ENCODE measurements around the gene TTC28. TPM values are rescaled to one million over a fixed set of nuclear protein-coding genes. Genes with fewer than 3 reads are reported as not detected.

The TTC28 gene
- total RNA-seq, 6 experiments from 2014 or later, result 10.8 to 18.9 (median 13.6) TPM

GRCh38 chr22:28548406-28548805 is 131.2 kb downstream of the TTC28 start:
- peaks cover 31% of the 10 kb centered on the region for H3K4me1 Mint-ChIP-seq (ENCODE audit: low read depth)
- H3K36me3 Mint-ChIP-seq (ENCODE audit: low read depth), result peaks cover under 1% of the 10 kb centered on the region; the same call in 1 of the 2 replicates
- H3K4me3 Mint-ChIP-seq, result no peak overlapping the region
- DNase-seq, result no peak
- no peak for TF ChIP-seq CTCF (IDR thresholded peaks at IDR 0.05)
- H3K27ac Mint-ChIP-seq, result no peak overlapping the region; the same call in 1 of the 2 replicates
- no peaks in the 10 kb centered on the region for H3K9me3 Mint-ChIP-seq
- no peaks in the 10 kb centered on the region for H3K27me3 Mint-ChIP-seq (ENCODE audit: insufficient read depth)

GRCh38 chr22:28547132-28547842 is 132.4 kb downstream of the TTC28 start:
- Mint-ChIP-seq H3K4me1 (ENCODE audit: low read depth) (peaks cover 31% of the 10 kb centered on the region), H3K27ac (peak overlapping the region; percentile 2; the same call in 1 of the 2 replicates), H3K9me3 (peaks cover 6% of the 10 kb centered on the region), H3K36me3 (ENCODE audit: low read depth) (peaks cover 12% of the 10 kb centered on the region), H3K4me3 (0 out of 2 replicates have a peak overlapping the region, but pooled peaks have one; percentile 3), H3K27me3 (ENCODE audit: insufficient read depth) (no peaks in the 10 kb centered on the region)
- TF ChIP-seq CTCF (IDR thresholded peaks at IDR 0.05), result no peak
- DNase-seq, result peak; percentile 74

GRCh38 chr22:28544431-28544868 is 135.2 kb downstream of the TTC28 start:
- no peak for TF ChIP-seq CTCF (IDR thresholded peaks at IDR 0.05)
- H3K27me3 Mint-ChIP-seq (ENCODE audit: insufficient read depth), result no peaks in the 10 kb centered on the region
- DNase-seq, result peak; percentile 1
- peaks cover 14% of the 10 kb centered on the region for H3K36me3 Mint-ChIP-seq (ENCODE audit: low read depth)
- peaks cover 31% of the 10 kb centered on the region for H3K4me1 Mint-ChIP-seq (ENCODE audit: low read depth)
- H3K4me3 Mint-ChIP-seq, result no peak overlapping the region
- peaks cover 10% of the 10 kb centered on the region for H3K9me3 Mint-ChIP-seq
- H3K27ac Mint-ChIP-seq, result no peak overlapping the region

- TF ChIP-seq CTCF (IDR thresholded peaks at IDR 0.05), result no peak
- H3K4me1 Mint-ChIP-seq (ENCODE audit: low read depth), result peaks cover 25% of the 10 kb centered on the region
- DNase-seq, result no peak
- H3K4me3 Mint-ChIP-seq, result no peak overlapping the region
- peaks cover 14% of the 10 kb centered on the region for H3K36me3 Mint-ChIP-seq (ENCODE audit: low read depth)
- no peak overlapping the region for H3K27ac Mint-ChIP-seq
- peaks cover 10% of the 10 kb centered on the region for H3K9me3 Mint-ChIP-seq
- no peaks in the 10 kb centered on the region; the same call in 1 of the 2 replicates for H3K27me3 Mint-ChIP-seq (ENCODE audit: insufficient read depth)
These were observed 136.5 kb downstream of the TTC28 start for GRCh38 chr22:28542980-28543621.

GRCh38 chr22:28541137-28541536 is 138.5 kb downstream of the TTC28 start:
- no peak overlapping the region for H3K4me3 Mint-ChIP-seq
- no peak for DNase-seq
- H3K9me3 Mint-ChIP-seq, result peaks cover 10% of the 10 kb centered on the region
- H3K27me3 Mint-ChIP-seq (ENCODE audit: insufficient read depth), result no peaks in the 10 kb centered on the region; the same call in 1 of the 2 replicates
- peaks cover 14% of the 10 kb centered on the region for H3K36me3 Mint-ChIP-seq (ENCODE audit: low read depth)
- H3K27ac Mint-ChIP-seq, result no peak overlapping the region
- TF ChIP-seq CTCF (IDR thresholded peaks at IDR 0.05), result no peak
- H3K4me1 Mint-ChIP-seq (ENCODE audit: low read depth), result peaks cover 10% of the 10 kb centered on the region
